ENCODE data around the gene MOB3B.

MOB3B gene

GRCh38 chr9:27344776-27345175 lies 184.8 kb downstream of the MOB3B start:
- Mint-ChIP-seq H3K9me3 (no peaks in the 10 kb centered on the region), H3K4me3 (no peak overlapping the region), H3K27ac (no peak overlapping the region), H3K36me3 (ENCODE audit: low read depth) (peaks cover 4% of the 10 kb centered on the region), H3K27me3 (no peaks in the 10 kb centered on the region), H3K4me1 (ENCODE audit: low read depth) (peaks cover 13% of the 10 kb centered on the region)

- Mint-ChIP-seq H3K4me1 (ENCODE audit: low read depth) (peaks cover 3% of the 10 kb centered on the region), H3K4me3 (no peak overlapping the region), H3K9me3 (no peaks in the 10 kb centered on the region), H3K27me3 (no peaks in the 10 kb centered on the region), H3K36me3 (ENCODE audit: low read depth) (peaks cover 4% of the 10 kb centered on the region), H3K27ac (no peak overlapping the region)
Observed at GRCh38 chr9:27341545-27342294, 187.9 kb downstream of the MOB3B start.

- Mint-ChIP-seq H3K27me3 (no peaks in the 10 kb centered on the region), H3K27ac (no peak overlapping the region), H3K36me3 (ENCODE audit: low read depth) (peaks cover 4% of the 10 kb centered on the region), H3K9me3 (no peaks in the 10 kb centered on the region), H3K4me1 (ENCODE audit: low read depth) (peaks cover 3% of the 10 kb centered on the region), H3K4me3 (no peak overlapping the region)
Observed at GRCh38 chr9:27340961-27341511, 188.6 kb downstream of the MOB3B start.

GRCh38 chr9:27340285-27340674 lies 189.3 kb downstream of the MOB3B start:
- Mint-ChIP-seq H3K27ac (no peak overlapping the region), H3K27me3 (no peaks in the 10 kb centered on the region), H3K9me3 (no peaks in the 10 kb centered on the region), H3K4me3 (no peak overlapping the region), H3K4me1 (ENCODE audit: low read depth) (peaks cover 3% of the 10 kb centered on the region), H3K36me3 (ENCODE audit: low read depth) (peaks cover 4% of the 10 kb centered on the region)

- no peaks in the 10 kb centered on the region for H3K27me3 Mint-ChIP-seq
- H3K27ac Mint-ChIP-seq: no peak overlapping the region
- peaks cover 3% of the 10 kb centered on the region for H3K4me1 Mint-ChIP-seq (ENCODE audit: low read depth)
- H3K9me3 Mint-ChIP-seq: no peaks in the 10 kb centered on the region
- no peak overlapping the region for H3K4me3 Mint-ChIP-seq
- H3K36me3 Mint-ChIP-seq (ENCODE audit: low read depth): peaks cover 4% of the 10 kb centered on the region
Observed at GRCh38 chr9:27339661-27340284, 189.8 kb downstream of the MOB3B start.

GRCh38 chr9:27338527-27338903 lies 191.1 kb downstream of the MOB3B start:
- peaks cover under 1% of the 10 kb centered on the region for H3K36me3 Mint-ChIP-seq (ENCODE audit: low read depth)
- no peak overlapping the region for H3K4me3 Mint-ChIP-seq
- H3K27ac Mint-ChIP-seq: no peak overlapping the region
- no peaks in the 10 kb centered on the region for H3K27me3 Mint-ChIP-seq
- peaks cover 3% of the 10 kb centered on the region for H3K4me1 Mint-ChIP-seq (ENCODE audit: low read depth)
- no peaks in the 10 kb centered on the region for H3K9me3 Mint-ChIP-seq

- H3K27ac Mint-ChIP-seq: no peak overlapping the region
- H3K4me1 Mint-ChIP-seq (ENCODE audit: low read depth): peaks cover 3% of the 10 kb centered on the region
- no peak overlapping the region for H3K4me3 Mint-ChIP-seq
Observed at GRCh38 chr9:27337833-27338526, 191.6 kb downstream of the MOB3B start.

GRCh38 chr9:27337236-27337635 lies 192.4 kb downstream of the MOB3B start:
- peaks cover 3% of the 10 kb centered on the region for H3K4me1 Mint-ChIP-seq (ENCODE audit: low read depth)
- H3K36me3 Mint-ChIP-seq (ENCODE audit: low read depth): no peaks in the 10 kb centered on the region
- no peaks in the 10 kb centered on the region for H3K9me3 Mint-ChIP-seq
- no peaks in the 10 kb centered on the region for H3K27me3 Mint-ChIP-seq
- no peak overlapping the region for H3K4me3 Mint-ChIP-seq
- peak overlapping the region; percentile 67 for H3K27ac Mint-ChIP-seq

More at GRCh38 chr9:27337833-27338526, 191.6 kb downstream of the MOB3B start:
- Mint-ChIP-seq H3K27me3 (no peaks in the 10 kb centered on the region), H3K36me3 (ENCODE audit: low read depth) (no peaks in the 10 kb centered on the region), H3K9me3 (no peaks in the 10 kb centered on the region)

- H3K27ac Mint-ChIP-seq: no peak overlapping the region
- H3K36me3 Mint-ChIP-seq (ENCODE audit: low read depth): no peaks in the 10 kb centered on the region
- peaks cover 3% of the 10 kb centered on the region for H3K4me1 Mint-ChIP-seq (ENCODE audit: low read depth)
- H3K4me3 Mint-ChIP-seq: no peak overlapping the region
- no peaks in the 10 kb centered on the region for H3K27me3 Mint-ChIP-seq
- H3K9me3 Mint-ChIP-seq: no peaks in the 10 kb centered on the region
Observed at GRCh38 chr9:27336829-27337228, 192.8 kb downstream of the MOB3B start.

- no peak overlapping the region for H3K27ac Mint-ChIP-seq
- no peaks in the 10 kb centered on the region for H3K9me3 Mint-ChIP-seq
- H3K36me3 Mint-ChIP-seq (ENCODE audit: low read depth): no peaks in the 10 kb centered on the region
- H3K4me1 Mint-ChIP-seq (ENCODE audit: low read depth): no peaks in the 10 kb centered on the region
- no peak overlapping the region for H3K4me3 Mint-ChIP-seq
- no peaks in the 10 kb centered on the region for H3K27me3 Mint-ChIP-seq
Observed at GRCh38 chr9:27336126-27336525, 193.5 kb downstream of the MOB3B start.

GRCh38 chr9:27335075-27335474 lies 194.5 kb downstream of the MOB3B start:
- Mint-ChIP-seq H3K4me3 (no peak overlapping the region), H3K36me3 (ENCODE audit: low read depth) (no peaks in the 10 kb centered on the region), H3K4me1 (ENCODE audit: low read depth) (no peaks in the 10 kb centered on the region), H3K27ac (no peak overlapping the region), H3K27me3 (no peaks in the 10 kb centered on the region), H3K9me3 (no peaks in the 10 kb centered on the region)

GRCh38 chr9:27333241-27334052 lies 196.2 kb downstream of the MOB3B start:
- no peaks in the 10 kb centered on the region for H3K4me1 Mint-ChIP-seq (ENCODE audit: low read depth)
- no peaks in the 10 kb centered on the region for H3K27me3 Mint-ChIP-seq
- H3K9me3 Mint-ChIP-seq: no peaks in the 10 kb centered on the region
- no peak overlapping the region for H3K4me3 Mint-ChIP-seq
- no peaks in the 10 kb centered on the region for H3K36me3 Mint-ChIP-seq (ENCODE audit: low read depth)
- no peak overlapping the region for H3K27ac Mint-ChIP-seq

- Mint-ChIP-seq H3K9me3 (no peaks in the 10 kb centered on the region), H3K27ac (no peak overlapping the region), H3K27me3 (no peaks in the 10 kb centered on the region), H3K4me1 (ENCODE audit: low read depth) (no peaks in the 10 kb centered on the region), H3K4me3 (no peak overlapping the region), H3K36me3 (ENCODE audit: low read depth) (no peaks in the 10 kb centered on the region)
Observed at GRCh38 chr9:27331393-27331792, 198.2 kb downstream of the MOB3B start.

GRCh38 chr9:27329291-27329690 lies 200.3 kb downstream of the MOB3B start:
- no peaks in the 10 kb centered on the region for H3K9me3 Mint-ChIP-seq
- no peaks in the 10 kb centered on the region for H3K36me3 Mint-ChIP-seq (ENCODE audit: low read depth)
- no peak overlapping the region for H3K4me3 Mint-ChIP-seq
- no peak overlapping the region for H3K27ac Mint-ChIP-seq
- H3K4me1 Mint-ChIP-seq (ENCODE audit: low read depth): no peaks in the 10 kb centered on the region
- H3K27me3 Mint-ChIP-seq: no peaks in the 10 kb centered on the region

Measured in stimulated activated naive CD8-positive, alpha-beta T cell treated with anti-CD3 and anti-CD28 coated beads, Interleukin-15, Interleukin-2, amounts not matched to agents 100 ng/mL and 50 ng/mL, for 24 hours (primary cell).